ENCODE measurements around the gene RIMKLA. TPM values are rescaled to one million over a fixed set of nuclear protein-coding genes. Genes with fewer than 3 reads are reported as not detected.

RIMKLA gene
- total and polyA plus RNA-seq, 5 donors from 2014 or later, result 0.03 TPM; not detected in 4

DNA sequence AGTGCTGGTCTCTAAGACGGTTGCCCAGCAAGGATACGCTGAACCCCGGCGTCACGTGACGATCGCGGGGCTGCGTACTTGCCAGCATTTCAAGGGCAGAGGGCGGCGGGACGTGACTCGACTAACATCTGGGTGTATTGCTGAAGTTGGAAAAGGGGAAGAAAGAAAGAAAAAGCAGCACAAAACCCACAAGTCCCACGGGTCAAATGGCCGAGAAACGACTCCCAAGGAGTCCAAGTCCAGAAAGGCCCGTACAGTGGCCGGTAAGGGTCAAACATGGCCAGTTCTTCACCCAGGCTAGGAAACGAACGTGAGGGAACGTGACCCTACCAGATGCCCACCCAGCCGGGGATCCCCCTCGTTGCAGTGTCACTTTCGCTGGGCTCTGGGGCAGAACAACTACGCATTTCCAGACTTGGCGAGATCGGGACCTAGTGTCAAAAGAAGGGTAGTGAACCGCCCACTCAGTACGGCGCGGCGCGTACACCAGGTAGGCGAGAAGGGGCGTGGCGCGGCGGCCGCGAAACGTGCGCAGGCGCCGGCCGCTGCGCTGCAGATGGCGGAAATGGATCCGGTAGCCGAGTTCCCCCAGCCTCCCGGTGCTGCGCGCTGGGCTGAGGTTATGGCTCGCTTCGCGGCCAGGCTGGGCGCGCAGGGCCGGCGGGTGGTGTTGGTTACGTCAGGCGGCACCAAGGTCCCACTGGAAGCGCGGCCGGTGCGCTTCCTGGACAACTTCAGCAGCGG lies 75.6 kb downstream of the RIMKLA start, which contains the start of the genes PPCS and ZMYND12:
PPCS (plus strand) TSS at position 534 of the 744 bp plus-strand sequence; CDS start at position 557, 23 bp downstream.
ZMYND12 (minus strand) TSS at position 13 of the 744 bp plus-strand sequence. CDS start 25 bp downstream, outside the sequence.
- Histone ChIP-seq H3K4me3 (ENCODE audit: low read depth, low read length) (peak within 1 kb of the TSS; percentile 96), H3K9me3 (ENCODE audit: control insufficient read depth in 2 of 2, low read length in 2 of 2) (no peaks in the 10 kb centered on the region), H3K4me1 (ENCODE audit: control insufficient read depth, insufficient read depth, low read length, poor library complexity, severe bottlenecking) (peaks cover 27% of the 10 kb centered on the region), H3K27ac (ENCODE audit: insufficient read depth, low read length, poor library complexity, severe bottlenecking) (peak within 1 kb of the TSS; percentile 99), H3K36me3 (ENCODE audit: control insufficient read depth, insufficient read depth, low read length) (peaks cover 34% of the 10 kb centered on the region), H3K27me3 (ENCODE audit: control insufficient read depth, insufficient read depth, low read length) (no peaks in the 10 kb centered on the region)
- ATAC-seq (ENCODE audit: low read depth in 2 of 2) (peak; percentile 92 to 93), DNase-seq (peak; percentile 87 to 94 (median 92))
- peaks cover 21 to 52% (median 35%) of the 10 kb centered on the region in 4 donors for H3K4me1 Mint-ChIP-seq
- H3K27ac Mint-ChIP-seq, result peak within 1 kb of the TSS; percentile 98 to 100 (median 100)
- peaks cover 15% of the 10 kb centered on the region for H3K27me3 Mint-ChIP-seq
- peaks cover 28% of the 10 kb centered on the region for H3K36me3 Mint-ChIP-seq
- no peaks in the 10 kb centered on the region for H3K9me3 Mint-ChIP-seq
- H3K4me3 Mint-ChIP-seq, result peak within 1 kb of the TSS; percentile 94 to 99 (median 97)

DNA sequence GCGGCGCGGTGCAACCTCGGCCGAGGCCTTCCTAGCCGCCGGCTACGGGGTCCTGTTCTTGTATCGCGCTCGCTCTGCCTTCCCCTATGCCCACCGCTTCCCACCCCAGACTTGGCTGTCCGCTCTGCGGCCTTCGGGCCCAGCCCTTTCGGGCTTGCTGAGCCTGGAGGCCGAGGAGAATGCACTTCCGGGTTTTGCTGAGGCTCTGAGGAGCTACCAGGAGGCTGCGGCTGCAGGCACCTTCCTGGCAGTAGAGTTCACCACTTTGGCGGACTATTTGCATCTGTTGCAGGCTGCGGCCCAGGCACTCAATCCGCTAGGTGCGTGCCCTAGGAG lies 76.1 kb downstream of the RIMKLA start:
- peak overlapping the region; percentile 94 to 99 (median 97) for H3K4me3 Mint-ChIP-seq
- DNase-seq (peak in 2 of 3 donors; percentile 49 to 87), ATAC-seq (ENCODE audit: low read depth in 2 of 2) (peak; percentile 47 to 49)
- no peaks in the 10 kb centered on the region for H3K27me3 ChIP-seq (ENCODE audit: control insufficient read depth, insufficient read depth, low read length)
- peaks cover 27% of the 10 kb centered on the region for H3K4me1 ChIP-seq (ENCODE audit: control insufficient read depth, insufficient read depth, low read length, poor library complexity, severe bottlenecking)
- H3K36me3 Mint-ChIP-seq, result peaks cover 29% of the 10 kb centered on the region
- H3K9me3 Mint-ChIP-seq, result no peaks in the 10 kb centered on the region
- peak overlapping the region; percentile 99 for H3K27ac ChIP-seq (ENCODE audit: insufficient read depth, low read length, poor library complexity, severe bottlenecking)
- peaks cover 22 to 53% (median 37%) of the 10 kb centered on the region in 4 donors for H3K4me1 Mint-ChIP-seq
- no peaks in the 10 kb centered on the region for H3K9me3 ChIP-seq (ENCODE audit: control insufficient read depth in 2 of 2, low read length in 2 of 2)
- H3K27ac Mint-ChIP-seq, result peak overlapping the region; percentile 98 to 100 (median 100)
- H3K27me3 Mint-ChIP-seq, result peaks cover 15% of the 10 kb centered on the region
- H3K4me3 ChIP-seq (ENCODE audit: low read depth, low read length), result peak overlapping the region; percentile 96
- peaks cover 36% of the 10 kb centered on the region for H3K36me3 ChIP-seq (ENCODE audit: control insufficient read depth, insufficient read depth, low read length)

DNA sequence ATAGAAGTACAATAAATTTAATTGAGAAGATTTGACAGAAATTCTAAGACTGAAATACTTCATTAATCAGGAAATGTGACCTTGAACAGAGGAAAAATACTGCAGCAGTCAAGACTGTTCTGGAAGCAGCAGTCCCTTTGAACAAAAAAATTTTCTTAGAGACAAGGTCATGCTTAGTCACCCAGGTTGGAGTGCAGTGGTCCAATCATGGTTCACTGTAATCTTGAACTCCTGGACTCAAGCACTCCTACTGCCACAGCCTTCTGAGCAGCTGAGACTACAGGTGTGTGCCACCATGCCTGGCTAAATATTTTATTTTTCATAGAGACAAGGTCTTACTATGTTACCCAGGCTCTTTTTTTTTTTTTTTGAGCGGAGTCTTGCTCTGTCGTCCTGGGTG lies 80.6 kb downstream of the RIMKLA start:
- H3K27me3 ChIP-seq (ENCODE audit: control insufficient read depth, insufficient read depth, low read length), result no peaks in the 10 kb centered on the region
- H3K27ac ChIP-seq (ENCODE audit: insufficient read depth, low read length, poor library complexity, severe bottlenecking), result peak overlapping the region; percentile 48
- peaks cover 19 to 68% (median 50%) of the 10 kb centered on the region in 4 donors for H3K4me1 Mint-ChIP-seq
- ATAC-seq (ENCODE audit: low read depth in 2 of 2), result no peak
- peaks cover 32% of the 10 kb centered on the region for H3K4me1 ChIP-seq (ENCODE audit: control insufficient read depth, insufficient read depth, low read length, poor library complexity, severe bottlenecking)
- H3K36me3 Mint-ChIP-seq, result peaks cover 26% of the 10 kb centered on the region
- H3K27ac Mint-ChIP-seq, result no peak overlapping the region
- DNase-seq, result no peak
- H3K27me3 Mint-ChIP-seq, result peaks cover 16% of the 10 kb centered on the region
- H3K36me3 ChIP-seq (ENCODE audit: control insufficient read depth, insufficient read depth, low read length), result peaks cover 36% of the 10 kb centered on the region
- no peaks in the 10 kb centered on the region for H3K9me3 Mint-ChIP-seq
- H3K9me3 ChIP-seq (ENCODE audit: control insufficient read depth in 2 of 2, low read length in 2 of 2), result no peaks in the 10 kb centered on the region
- peak overlapping the region in 2 of 4 donors; percentile 42 to 71 for H3K4me3 Mint-ChIP-seq
- H3K4me3 ChIP-seq (ENCODE audit: low read depth, low read length), result no peak overlapping the region

GRCh38 chr1:42462828-42463763 lies 82.5 kb downstream of the RIMKLA start, which contains the start of gene CCDC30:
CCDC30 (plus strand) TSS chr1:42463286; CDS start chr1:42480552, 17,266 bp downstream.
- peak within 1 kb of the TSS; percentile 89 for H3K27ac ChIP-seq (ENCODE audit: insufficient read depth, low read length, poor library complexity, severe bottlenecking)
- H3K9me3 ChIP-seq (ENCODE audit: control insufficient read depth in 2 of 2, low read length in 2 of 2), result no peaks in the 10 kb centered on the region
- ATAC-seq (ENCODE audit: low read depth in 2 of 2) (peak; percentile 100), DNase-seq (peak; percentile 96 to 98 (median 98))
- H3K27me3 ChIP-seq (ENCODE audit: control insufficient read depth, insufficient read depth, low read length), result no peaks in the 10 kb centered on the region
- Mint-ChIP-seq H3K36me3 (peaks cover 24% of the 10 kb centered on the region), H3K4me3 (peak within 1 kb of the TSS; percentile 79 to 88 (median 86)), H3K9me3 (no peaks in the 10 kb centered on the region), H3K4me1 (peaks cover 9 to 53% (median 42%) of the 10 kb centered on the region in 4 donors), H3K27ac (peak within 1 kb of the TSS; percentile 94 to 96 (median 95)), H3K27me3 (peaks cover 22% of the 10 kb centered on the region)
- peaks cover 19% of the 10 kb centered on the region for H3K4me1 ChIP-seq (ENCODE audit: control insufficient read depth, insufficient read depth, low read length, poor library complexity, severe bottlenecking)
- peaks cover 32% of the 10 kb centered on the region for H3K36me3 ChIP-seq (ENCODE audit: control insufficient read depth, insufficient read depth, low read length)
- peak within 1 kb of the TSS; percentile 78 for H3K4me3 ChIP-seq (ENCODE audit: low read depth, low read length)

DNA sequence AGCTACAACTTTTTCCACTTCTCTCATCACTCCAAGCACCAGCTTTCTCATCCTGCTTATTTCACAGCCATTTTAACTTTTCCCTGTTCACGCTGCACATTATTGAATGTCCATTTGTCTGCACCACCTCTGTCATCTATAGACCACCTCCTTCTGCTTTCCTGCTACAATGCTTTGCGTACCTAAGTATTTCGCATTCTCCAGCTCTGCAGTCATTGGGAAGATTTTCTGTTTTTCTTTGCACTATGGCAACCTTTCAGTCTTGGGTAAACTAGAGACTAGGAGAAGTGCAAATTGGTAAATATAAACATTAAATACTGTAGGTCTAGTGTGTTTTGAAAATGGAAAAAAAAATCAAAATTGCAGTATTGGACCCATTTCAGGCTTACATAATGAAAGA lies 83.3 kb downstream of the RIMKLA start:
- Histone ChIP-seq H3K27ac (ENCODE audit: insufficient read depth, low read length, poor library complexity, severe bottlenecking) (no peak overlapping the region), H3K4me3 (ENCODE audit: low read depth, low read length) (peak overlapping the region; percentile 58), H3K27me3 (ENCODE audit: control insufficient read depth, insufficient read depth, low read length) (no peaks in the 10 kb centered on the region), H3K36me3 (ENCODE audit: control insufficient read depth, insufficient read depth, low read length) (peaks cover 24% of the 10 kb centered on the region), H3K4me1 (ENCODE audit: control insufficient read depth, insufficient read depth, low read length, poor library complexity, severe bottlenecking) (peaks cover 13% of the 10 kb centered on the region), H3K9me3 (ENCODE audit: control insufficient read depth in 2 of 2, low read length in 2 of 2) (no peaks in the 10 kb centered on the region)
- Mint-ChIP-seq H3K4me1 (peaks cover 5 to 45% (median 36%) of the 10 kb centered on the region in 4 donors), H3K9me3 (no peaks in the 10 kb centered on the region), H3K27me3 (peaks cover 22% of the 10 kb centered on the region), H3K4me3 (peak overlapping the region in 3 of 4 donors; percentile 79 to 87 (median 85)), H3K27ac (peak overlapping the region; percentile 94 to 96 (median 95)), H3K36me3 (peaks cover 27% of the 10 kb centered on the region)
- ATAC-seq (ENCODE audit: low read depth in 2 of 2) (no peak), DNase-seq (no peak)

DNA sequence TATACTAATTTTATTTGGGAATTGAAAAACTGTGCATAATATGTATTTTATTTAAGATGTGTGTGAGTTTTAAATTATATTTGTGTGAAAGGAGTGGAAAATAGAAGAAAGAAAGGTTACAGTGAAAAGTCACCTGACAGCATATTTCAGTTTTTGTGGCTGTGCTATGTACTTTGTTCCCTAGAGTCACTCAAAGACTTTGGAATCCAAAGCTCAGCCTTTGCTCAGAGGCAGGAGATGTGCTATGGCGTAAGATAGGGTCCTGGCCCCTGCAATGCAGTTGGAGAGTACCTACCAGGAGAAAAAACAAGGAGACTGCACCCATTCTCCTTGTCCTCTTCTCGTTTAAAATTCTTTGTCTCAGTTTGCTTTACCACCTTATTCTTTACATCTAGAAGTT lies 85.4 kb downstream of the RIMKLA start:
- Mint-ChIP-seq H3K27ac (no peak overlapping the region), H3K36me3 (peaks cover 11% of the 10 kb centered on the region), H3K4me3 (no peak overlapping the region), H3K27me3 (peaks cover 18% of the 10 kb centered on the region), H3K4me1 (peaks cover 5 to 27% (median 22%) of the 10 kb centered on the region in 4 donors), H3K9me3 (peaks cover 0 to 2% (median 0%) of the 10 kb centered on the region in 7 donors)
- H3K4me3 ChIP-seq (ENCODE audit: low read depth, low read length), result no peak overlapping the region
- H3K4me1 ChIP-seq (ENCODE audit: control insufficient read depth, insufficient read depth, low read length, poor library complexity, severe bottlenecking), result peaks cover 13% of the 10 kb centered on the region
- H3K27ac ChIP-seq (ENCODE audit: insufficient read depth, low read length, poor library complexity, severe bottlenecking), result no peak overlapping the region
- no peaks in the 10 kb centered on the region for H3K9me3 ChIP-seq (ENCODE audit: control insufficient read depth in 2 of 2, low read length in 2 of 2)
- no peaks in the 10 kb centered on the region for H3K27me3 ChIP-seq (ENCODE audit: control insufficient read depth, insufficient read depth, low read length)
- ATAC-seq (ENCODE audit: low read depth in 2 of 2), result no peak
- DNase-seq, result no peak
- H3K36me3 ChIP-seq (ENCODE audit: control insufficient read depth, insufficient read depth, low read length), result peaks cover 3% of the 10 kb centered on the region

GRCh38 chr1:42469727-42470126 lies 89.1 kb downstream of the RIMKLA start:
- no peak for DNase-seq
- Mint-ChIP-seq H3K36me3 (peaks cover 13% of the 10 kb centered on the region), H3K27me3 (peaks cover 7% of the 10 kb centered on the region), H3K27ac (no peak overlapping the region), H3K4me3 (no peak overlapping the region), H3K4me1 (peaks cover 0 to 2% (median under 1%) of the 10 kb centered on the region in 4 donors), H3K9me3 (peaks cover 0 to 2% (median 0%) of the 10 kb centered on the region in 7 donors)
- Histone ChIP-seq H3K4me3 (ENCODE audit: low read depth, low read length) (no peak overlapping the region), H3K36me3 (ENCODE audit: control insufficient read depth, insufficient read depth, low read length) (no peaks in the 10 kb centered on the region), H3K27me3 (ENCODE audit: control insufficient read depth, insufficient read depth, low read length) (no peaks in the 10 kb centered on the region), H3K4me1 (ENCODE audit: control insufficient read depth, insufficient read depth, low read length, poor library complexity, severe bottlenecking) (no peaks in the 10 kb centered on the region), H3K9me3 (ENCODE audit: control insufficient read depth in 2 of 2, low read length in 2 of 2) (no peaks in the 10 kb centered on the region), H3K27ac (ENCODE audit: insufficient read depth, low read length, poor library complexity, severe bottlenecking) (no peak overlapping the region)
- ATAC-seq (ENCODE audit: low read depth in 2 of 2), result no peak
